GM10248 (cell line): ENCODE results near the gene HOXC5.

Experiments used
- CTCF ChIA-PET: fragments of 300-600 bp; sonication (Branson Sonifier 250); formaldehyde crosslinking; extraction: SDS; loops from one replicate; lab custom pipeline; 2021; ENCODE audit warnings: antibody characterized with exemption; lab: Yijun Ruan, JAX
- POLR2A ChIA-PET: fragments of 350-650 bp; sonication (Branson Sonifier 250); formaldehyde crosslinking; extraction: SDS; loops from one replicate; lab custom pipeline; 2020; ENCODE audit warnings: antibody characterized with exemption; lab: Yijun Ruan, JAX
- DNase-seq: peaks from one replicate; pipeline ENCODE4 v3.0.0; 2012; ENCODE audit errors: extremely low spot score
- TF ChIP-seq, protein P1 (sequence below): IDR thresholded peaks from 2 replicates; pipeline ENCODE4 v1.5.1; 2012; ENCODE audit warnings: mild to moderate bottlenecking, low read depth; ENCODE audit errors: extremely low read depth, missing control alignments, control extremely low read depth

Gene HOXC5

DNA sequence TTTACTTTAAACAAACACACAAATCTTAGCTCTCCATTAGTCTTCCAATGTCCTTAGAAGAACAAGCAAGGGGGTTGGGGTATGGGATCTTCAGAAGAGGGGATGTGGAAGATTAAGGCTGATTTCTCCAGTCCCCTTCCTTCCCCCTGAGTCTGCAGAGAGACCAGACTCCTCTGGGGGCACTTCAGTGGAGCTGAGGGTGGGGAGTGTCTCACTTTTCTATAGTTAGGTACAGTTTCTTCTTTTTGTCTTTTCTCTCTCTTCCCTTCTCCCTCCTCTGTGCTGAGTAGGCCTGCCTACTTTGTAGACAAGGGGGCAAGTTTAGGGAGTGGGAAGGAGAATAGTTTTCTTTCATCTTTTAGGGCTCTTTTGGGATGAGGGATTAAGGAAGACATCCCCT is 23.3 kb downstream of the HOXC5 start:
- no peak for DNase-seq
- ChIA-PET CTCF (no interaction called here), POLR2A (interaction anchor here (0.8 kb wide), 1 partner anchor 237 kb away, joined by 3 read pairs; no protein-coding TSS in a partner anchor)
- TF ChIP-seq, protein P1, sequence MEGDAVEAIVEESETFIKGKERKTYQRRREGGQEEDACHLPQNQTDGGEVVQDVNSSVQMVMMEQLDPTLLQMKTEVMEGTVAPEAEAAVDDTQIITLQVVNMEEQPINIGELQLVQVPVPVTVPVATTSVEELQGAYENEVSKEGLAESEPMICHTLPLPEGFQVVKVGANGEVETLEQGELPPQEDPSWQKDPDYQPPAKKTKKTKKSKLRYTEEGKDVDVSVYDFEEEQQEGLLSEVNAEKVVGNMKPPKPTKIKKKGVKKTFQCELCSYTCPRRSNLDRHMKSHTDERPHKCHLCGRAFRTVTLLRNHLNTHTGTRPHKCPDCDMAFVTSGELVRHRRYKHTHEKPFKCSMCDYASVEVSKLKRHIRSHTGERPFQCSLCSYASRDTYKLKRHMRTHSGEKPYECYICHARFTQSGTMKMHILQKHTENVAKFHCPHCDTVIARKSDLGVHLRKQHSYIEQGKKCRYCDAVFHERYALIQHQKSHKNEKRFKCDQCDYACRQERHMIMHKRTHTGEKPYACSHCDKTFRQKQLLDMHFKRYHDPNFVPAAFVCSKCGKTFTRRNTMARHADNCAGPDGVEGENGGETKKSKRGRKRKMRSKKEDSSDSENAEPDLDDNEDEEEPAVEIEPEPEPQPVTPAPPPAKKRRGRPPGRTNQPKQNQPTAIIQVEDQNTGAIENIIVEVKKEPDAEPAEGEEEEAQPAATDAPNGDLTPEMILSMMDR = no peak

DNA sequence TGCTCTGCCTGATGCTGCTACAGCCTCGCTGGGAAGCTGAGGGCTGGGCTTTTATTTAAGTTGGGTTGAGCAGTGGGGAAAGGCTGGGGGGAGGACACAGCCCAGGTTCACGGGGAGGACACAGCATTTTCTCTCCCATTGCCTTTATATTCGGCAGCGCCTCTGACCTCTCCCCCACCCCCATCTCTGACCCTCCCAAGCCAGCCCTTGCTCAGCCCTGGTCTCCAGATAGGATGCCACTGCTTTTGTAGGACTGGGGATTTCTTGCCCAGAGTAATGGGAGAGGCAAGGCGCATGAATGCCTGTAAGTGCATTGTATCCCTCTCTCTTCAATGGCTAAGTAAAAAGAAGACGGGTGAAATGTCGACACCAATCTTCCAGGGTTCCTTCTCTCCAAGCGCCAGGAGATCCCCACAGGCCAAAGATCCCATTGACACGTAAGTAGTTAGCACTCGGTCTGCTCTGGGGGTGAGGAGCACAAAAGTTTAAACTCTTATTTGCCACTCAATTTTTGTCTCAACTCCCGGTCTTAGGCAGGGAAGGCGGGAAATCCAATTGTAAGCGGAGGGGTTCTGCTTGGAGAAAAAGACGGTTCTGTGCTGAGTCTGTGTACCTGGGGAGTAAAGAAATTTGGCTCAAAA is 25.4 kb downstream of the HOXC5 start:
- ChIA-PET POLR2A (no interaction called here), CTCF (no interaction called here)

DNA sequence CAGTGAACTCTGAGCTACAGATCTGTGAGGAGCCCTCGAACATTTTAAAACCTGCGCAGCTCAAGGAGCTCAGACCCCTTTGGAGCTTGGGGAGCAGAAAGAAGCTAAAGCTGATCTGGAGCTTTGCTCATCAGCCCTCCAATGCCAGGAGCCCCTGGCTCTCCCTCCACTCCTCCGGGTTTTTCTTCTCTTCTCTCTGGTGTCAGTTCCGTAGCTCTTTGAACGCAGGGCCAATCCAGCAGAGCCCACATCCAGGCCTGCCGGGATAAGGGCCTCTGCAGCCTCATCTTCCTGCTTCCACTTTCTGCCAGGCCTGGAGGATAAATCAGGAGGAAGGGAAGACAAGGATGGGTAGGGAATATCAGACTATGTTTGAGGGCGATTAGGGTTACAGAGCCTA is 26.8 kb downstream of the HOXC5 start:
- ChIA-PET POLR2A (no interaction called here), CTCF (interaction anchor here (1.3 to 1.4 kb wide), 2 partner anchors 9 to 314 kb away, joined by 3 to 5 read pairs; no protein-coding TSS in a partner anchor)
- DNase-seq = no peak
- TF ChIP-seq, protein P1 = no peak

More for the DNA sequence above, 25.4 kb downstream of the HOXC5 start:
- TF ChIP-seq, protein P1 = no peak
- DNase-seq = no peak

DNA sequence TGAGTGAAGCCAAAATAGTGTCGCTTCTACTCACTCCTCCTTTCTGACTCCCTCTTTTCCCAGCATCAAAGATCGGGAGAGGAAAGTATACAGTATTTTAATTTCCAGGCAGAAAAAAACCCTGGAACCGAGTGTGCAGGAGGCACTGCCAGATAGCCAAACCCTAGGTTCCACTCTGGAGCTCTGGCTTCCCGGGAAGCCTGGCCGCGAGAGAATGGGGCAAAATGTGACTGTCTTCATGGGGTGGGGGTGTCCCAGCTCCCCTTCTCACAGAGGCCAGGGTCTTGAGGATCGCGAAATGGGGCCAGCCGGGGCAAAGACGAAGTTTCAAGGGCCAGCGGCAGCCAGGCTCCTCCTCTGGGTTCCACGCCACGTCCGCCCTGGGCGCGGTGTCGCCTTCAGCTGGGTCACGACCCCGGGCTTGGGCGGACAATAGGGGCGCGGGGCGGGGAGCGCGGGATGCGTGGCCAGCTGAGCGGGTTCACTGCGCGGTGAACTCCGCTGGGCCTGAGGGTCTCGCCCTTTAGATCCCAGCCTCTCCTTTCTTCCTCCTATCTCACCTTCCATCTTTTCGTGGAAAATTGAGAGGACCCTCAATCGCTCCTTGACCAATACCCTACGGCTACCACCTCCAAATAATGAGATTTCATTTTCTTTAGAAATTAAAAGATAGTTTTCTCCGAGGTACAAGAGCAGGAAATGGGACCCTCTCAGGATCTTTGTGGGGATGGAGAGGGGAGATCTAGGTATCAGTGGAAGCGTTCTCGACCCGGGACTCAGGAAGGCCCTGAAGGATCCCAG is 27.5 kb downstream of the HOXC5 start:
- DNase-seq = no peak
- ChIA-PET CTCF (interaction anchor here (0.7 to 1.4 kb wide), 4 partner anchors 10 to 314 kb away, joined by 3 to 5 read pairs (median 4); partner anchors contain the start of gene HOXC5), POLR2A (no interaction called here)

DNA sequence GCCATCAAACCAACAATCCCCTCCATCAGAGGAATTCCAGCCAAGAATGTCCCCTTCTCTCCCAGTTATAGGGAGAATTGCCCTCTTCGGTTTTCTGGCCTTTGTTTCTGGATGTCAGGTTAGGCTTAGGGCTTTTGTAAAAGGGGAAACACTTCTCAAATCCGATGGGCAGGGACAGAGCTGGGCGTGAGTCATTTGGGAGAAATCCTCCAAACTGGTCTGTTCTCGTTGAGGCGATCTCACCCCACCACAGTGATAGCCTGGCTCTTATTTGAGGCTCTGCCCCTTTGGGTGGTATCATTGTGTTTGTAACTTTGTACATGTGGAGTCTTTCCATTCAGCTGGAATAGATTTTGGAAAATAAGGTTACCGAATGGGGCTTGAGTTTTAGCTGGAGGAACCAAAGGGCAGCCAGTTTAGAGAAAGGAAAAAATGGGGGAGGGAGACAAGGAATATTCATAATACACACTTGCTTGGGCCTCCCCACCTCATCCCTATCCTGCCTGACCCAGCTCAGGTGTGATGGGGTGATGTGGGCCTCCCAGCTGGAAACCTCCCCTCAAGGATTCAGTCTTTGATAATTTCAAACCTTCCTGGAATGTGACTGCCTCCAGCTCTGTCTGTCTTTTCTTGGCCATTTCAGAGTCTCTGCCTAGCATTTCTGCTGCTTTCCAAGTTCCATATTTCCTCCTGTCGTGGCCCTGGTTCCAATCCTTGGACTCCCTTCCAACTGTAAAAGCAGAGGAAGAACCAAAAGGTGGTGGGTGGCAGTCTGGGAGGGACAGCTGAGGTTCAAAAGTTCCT is 28.3 kb downstream of the HOXC5 start:
- POLR2A ChIA-PET = no interaction called here
- CTCF ChIA-PET = interaction anchor here (0.7 to 1.4 kb wide), 5 partner anchors 10 to 315 kb away, joined by 3 to 4 read pairs (median 3); partner anchors contain the start of gene HOXC5
- TF ChIP-seq, protein P1 = no peak
- DNase-seq = no peak

More for the DNA sequence above, 27.5 kb downstream of the HOXC5 start:
- TF ChIP-seq, protein P1 = no peak

DNA sequence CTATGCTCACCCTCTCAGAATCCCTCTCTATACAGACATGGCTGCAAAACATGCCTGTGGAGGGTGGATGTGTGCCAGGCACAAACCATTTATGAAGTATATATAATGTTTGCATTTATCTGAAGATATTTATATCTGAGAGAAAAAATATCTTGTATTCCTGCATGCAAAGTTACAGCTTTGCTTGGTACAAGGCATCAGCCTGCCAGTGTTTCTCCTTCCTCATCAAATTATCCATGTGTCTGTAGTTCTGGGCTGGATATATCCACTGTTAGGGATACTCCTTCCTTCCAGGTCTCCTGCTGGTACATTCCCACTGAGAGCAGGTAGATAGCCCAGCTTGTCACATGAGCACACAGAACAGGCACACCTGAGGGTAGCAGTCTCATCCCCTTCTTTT is 32.8 kb downstream of the HOXC5 start:
- POLR2A ChIA-PET = no interaction called here
- CTCF ChIA-PET = interaction anchor here (0.9 kb wide), 1 partner anchor 11 kb away, joined by 3 read pairs; no protein-coding TSS in a partner anchor
- TF ChIP-seq, protein P1 = no peak
- DNase-seq = no peak
